ENCODE measurements around the gene TRIM68. TPM values are rescaled to one million over a fixed set of nuclear protein-coding genes. Genes with fewer than 3 reads are reported as not detected.

Gene TRIM68
- total RNA-seq, 1 donor from 2014 or later = 11.5 TPM

GRCh38 chr11:4626207-4627099 lies 18.4 kb upstream of the TRIM68 start:
- Histone ChIP-seq H3K79me2 (ENCODE audit: insufficient read depth, low read length) (no peaks in the 10 kb centered on the region), H3K4me3 (ENCODE audit: insufficient read depth, low read depth, low read length) (no peak overlapping the region), H3K4me2 (ENCODE audit: low read length) (no peak overlapping the region), H2AFZ (ENCODE audit: low read depth, low read length) (no peak overlapping the region), H3K27ac (ENCODE audit: low read depth, low read length) (no peak overlapping the region), H3K9me3 (ENCODE audit: insufficient read depth, low read depth, low read length) (peaks cover 4% of the 10 kb centered on the region), H3K9ac (ENCODE audit: low read length) (no peak overlapping the region), H3K4me1 (ENCODE audit: insufficient read depth, low read length) (no peaks in the 10 kb centered on the region), H3K36me3 (ENCODE audit: insufficient read depth, low read length) (no peaks in the 10 kb centered on the region), H3K27me3 (ENCODE audit: insufficient read depth, low read length) (no peaks in the 10 kb centered on the region), H4K20me1 (ENCODE audit: insufficient read depth, low read length) (no peaks in the 10 kb centered on the region)
- Mint-ChIP-seq H3K27me3 (ENCODE audit: low read depth, unreplicated experiment) (no peaks in the 10 kb centered on the region), H3K4me1 (ENCODE audit: low read depth, unreplicated experiment) (no peaks in the 10 kb centered on the region), H3K27ac (ENCODE audit: unreplicated experiment) (no peak overlapping the region), H3K4me3 (ENCODE audit: unreplicated experiment) (no peak overlapping the region), H3K9me3 (ENCODE audit: unreplicated experiment) (no peaks in the 10 kb centered on the region), H3K36me3 (ENCODE audit: low read depth, unreplicated experiment) (no peaks in the 10 kb centered on the region)
- DNase-seq (ENCODE audit: low read depth) = peak; percentile 8
- TF ChIP-seq CTCF (IDR thresholded peaks at IDR 0.05; ENCODE audit: insufficient read depth, low read depth, low read length) (peak; percentile 67), EZH2 (IDR thresholded peaks at IDR 0.05; ENCODE audit: insufficient read depth, low read length) (no peak)
- no peak for FAIRE-seq

GRCh38 chr11:4619514-4619913 lies 11.5 kb upstream of the TRIM68 start:
- Histone ChIP-seq H3K9ac (ENCODE audit: low read length) (no peak overlapping the region), H3K4me1 (ENCODE audit: insufficient read depth, low read length) (no peaks in the 10 kb centered on the region), H3K36me3 (ENCODE audit: insufficient read depth, low read length) (no peaks in the 10 kb centered on the region), H3K27ac (ENCODE audit: low read depth, low read length) (no peak overlapping the region), H3K79me2 (ENCODE audit: insufficient read depth, low read length) (no peaks in the 10 kb centered on the region), H4K20me1 (ENCODE audit: insufficient read depth, low read length) (no peaks in the 10 kb centered on the region), H3K4me2 (ENCODE audit: low read length) (no peak overlapping the region), H3K4me3 (ENCODE audit: insufficient read depth, low read depth, low read length) (no peak overlapping the region), H3K9me3 (ENCODE audit: insufficient read depth, low read depth, low read length) (no peaks in the 10 kb centered on the region), H2AFZ (ENCODE audit: low read depth, low read length) (no peak overlapping the region), H3K27me3 (ENCODE audit: insufficient read depth, low read length) (no peaks in the 10 kb centered on the region)
- Mint-ChIP-seq H3K27ac (ENCODE audit: unreplicated experiment) (no peak overlapping the region), H3K4me3 (ENCODE audit: unreplicated experiment) (no peak overlapping the region), H3K4me1 (ENCODE audit: low read depth, unreplicated experiment) (no peaks in the 10 kb centered on the region), H3K36me3 (ENCODE audit: low read depth, unreplicated experiment) (no peaks in the 10 kb centered on the region), H3K27me3 (ENCODE audit: low read depth, unreplicated experiment) (peaks cover 2% of the 10 kb centered on the region), H3K9me3 (ENCODE audit: unreplicated experiment) (no peaks in the 10 kb centered on the region)
- FAIRE-seq (no peak), DNase-seq (ENCODE audit: low read depth) (no peak)
- TF ChIP-seq CTCF (IDR thresholded peaks at IDR 0.05; ENCODE audit: insufficient read depth, low read depth, low read length) (no peak), EZH2 (IDR thresholded peaks at IDR 0.05; ENCODE audit: insufficient read depth, low read length) (no peak)

Measured in astrocyte (in vitro differentiated cells and primary cell).